Stimulated activated naive B cell treated with anti-CD40 and anti-IgM and Interleukin-4, amounts not matched to agents 10 μg/mL and 1 μg/mL and 100 μg/mL, for 72 hours (primary cell): ENCODE measurements around the gene CCDC187.

Experiments
- ATAC-seq, 2 donors: fragments of 150-1000 bp; cut with Tn5 transposase; replicated peaks; 2 replicates each; pipeline ENCODE4 v1.10.0; 2021; ENCODE audit warnings: moderate library complexity in 1 of 2
- DNase-seq: peaks from one replicate; pipeline ENCODE4 v3.0.0; 2021
- H3K27ac Mint-ChIP-seq: one replicate; pipeline ENCODE4 v1.8.0; 2022; ENCODE audit warnings: mild to moderate bottlenecking, mixed read lengths
- H3K27me3 Mint-ChIP-seq, 2 donors: one replicate each; pipeline ENCODE4 v1.8.0; 2022; ENCODE audit warnings: mixed read lengths in 2 of 2
- H3K36me3 Mint-ChIP-seq, 2 donors: one replicate each; pipeline ENCODE4 v1.8.0; 2022; ENCODE audit warnings: mixed read lengths in 2 of 2, mild to moderate bottlenecking in 1 of 2
- H3K4me1 Mint-ChIP-seq, 2 donors: one replicate each; pipeline ENCODE4 v1.8.0; 2022; ENCODE audit warnings: mixed read lengths in 2 of 2, mild to moderate bottlenecking in 1 of 2
- H3K4me3 Mint-ChIP-seq, 2 donors: one replicate each; pipeline ENCODE4 v1.8.0; 2022; ENCODE audit warnings: mild to moderate bottlenecking in 2 of 2, mixed read lengths in 2 of 2, moderate library complexity in 1 of 2
- H3K9me3 Mint-ChIP-seq, 2 donors: one replicate each; pipeline ENCODE4 v1.8.0; 2022; ENCODE audit warnings: mixed read lengths in 2 of 2, mild to moderate bottlenecking in 1 of 2

CCDC187 gene

GRCh38 chr9:136317695-136318094, 13.8 kb upstream of the CCDC187 start:
- H3K27ac Mint-ChIP-seq, result no peak overlapping the region
- peaks cover 4 to 17% of the 10 kb centered on the region in 2 donors for H3K36me3 Mint-ChIP-seq
- DNase-seq, result no peak
- peaks cover 17 to 20% of the 10 kb centered on the region in 2 donors for H3K9me3 Mint-ChIP-seq
- peaks cover 19 to 22% of the 10 kb centered on the region in 2 donors for H3K27me3 Mint-ChIP-seq
- ATAC-seq, result no peak
- H3K4me1 Mint-ChIP-seq, result peaks cover 11 to 17% of the 10 kb centered on the region in 2 donors
- H3K4me3 Mint-ChIP-seq, result no peak overlapping the region

- ATAC-seq (peak in 1 of 2 donors; percentile 29), DNase-seq (no peak)
- H3K9me3 Mint-ChIP-seq, result peaks cover 17 to 20% of the 10 kb centered on the region in 2 donors
- peaks cover 4 to 17% of the 10 kb centered on the region in 2 donors for H3K36me3 Mint-ChIP-seq
- no peak overlapping the region for H3K27ac Mint-ChIP-seq
- H3K4me3 Mint-ChIP-seq, result peak overlapping the region in 1 of 2 donors; percentile 19
- H3K27me3 Mint-ChIP-seq, result peaks cover 19 to 22% of the 10 kb centered on the region in 2 donors
- peaks cover 11 to 17% of the 10 kb centered on the region in 2 donors for H3K4me1 Mint-ChIP-seq
Observed at GRCh38 chr9:136316896-136317676, 13.2 kb upstream of the CCDC187 start.

GRCh38 chr9:136316271-136316751, 12.4 kb upstream of the CCDC187 start:
- DNase-seq, result no peak
- ATAC-seq, result no peak
- peaks cover 4 to 17% of the 10 kb centered on the region in 2 donors for H3K36me3 Mint-ChIP-seq
- H3K4me3 Mint-ChIP-seq, result no peak overlapping the region
- peaks cover 19 to 22% of the 10 kb centered on the region in 2 donors for H3K27me3 Mint-ChIP-seq
- no peak overlapping the region for H3K27ac Mint-ChIP-seq
- peaks cover 17 to 20% of the 10 kb centered on the region in 2 donors for H3K9me3 Mint-ChIP-seq
- H3K4me1 Mint-ChIP-seq, result peaks cover 11 to 17% of the 10 kb centered on the region in 2 donors

- peaks cover 17 to 20% of the 10 kb centered on the region in 2 donors for H3K9me3 Mint-ChIP-seq
- peaks cover 4 to 17% of the 10 kb centered on the region in 2 donors for H3K36me3 Mint-ChIP-seq
- no peak overlapping the region for H3K27ac Mint-ChIP-seq
- peaks cover 11 to 17% of the 10 kb centered on the region in 2 donors for H3K4me1 Mint-ChIP-seq
- no peak for ATAC-seq
- DNase-seq, result no peak
- H3K4me3 Mint-ChIP-seq, result no peak overlapping the region
- peaks cover 19 to 22% of the 10 kb centered on the region in 2 donors for H3K27me3 Mint-ChIP-seq
Observed at GRCh38 chr9:136314944-136315343, 11.1 kb upstream of the CCDC187 start.

GRCh38 chr9:136314056-136314416, 10.1 kb upstream of the CCDC187 start:
- peaks cover 4 to 17% of the 10 kb centered on the region in 2 donors for H3K36me3 Mint-ChIP-seq
- H3K27ac Mint-ChIP-seq, result no peak overlapping the region
- DNase-seq, result no peak

GRCh38 chr9:136313111-136314055, 9.5 kb upstream of the CCDC187 start:
- Mint-ChIP-seq H3K27me3 (peaks cover 19 to 22% of the 10 kb centered on the region in 2 donors), H3K27ac (no peak overlapping the region), H3K9me3 (peaks cover 17 to 20% of the 10 kb centered on the region in 2 donors), H3K4me1 (peaks cover 11 to 16% of the 10 kb centered on the region in 2 donors), H3K4me3 (no peak overlapping the region), H3K36me3 (peaks cover 4 to 17% of the 10 kb centered on the region in 2 donors)
- ATAC-seq (no peak), DNase-seq (no peak)

More at GRCh38 chr9:136314056-136314416, 10.1 kb upstream of the CCDC187 start:
- Mint-ChIP-seq H3K4me3 (no peak overlapping the region), H3K27me3 (peaks cover 19 to 22% of the 10 kb centered on the region in 2 donors), H3K4me1 (peaks cover 11 to 17% of the 10 kb centered on the region in 2 donors), H3K9me3 (peaks cover 17 to 20% of the 10 kb centered on the region in 2 donors)
- no peak for ATAC-seq

- Mint-ChIP-seq H3K36me3 (peaks cover 4 to 17% of the 10 kb centered on the region in 2 donors), H3K9me3 (peaks cover 17 to 20% of the 10 kb centered on the region in 2 donors), H3K4me3 (no peak overlapping the region), H3K27ac (no peak overlapping the region), H3K27me3 (peaks cover 13 to 16% of the 10 kb centered on the region in 2 donors), H3K4me1 (peaks cover 2 to 7% of the 10 kb centered on the region in 2 donors)
- DNase-seq (no peak), ATAC-seq (peak in 1 of 2 donors; percentile 39)
Observed at GRCh38 chr9:136312436-136312835, 8.5 kb upstream of the CCDC187 start.

- Mint-ChIP-seq H3K27me3 (peaks cover 9 to 12% of the 10 kb centered on the region in 2 donors), H3K36me3 (peaks cover 4 to 17% of the 10 kb centered on the region in 2 donors), H3K9me3 (peaks cover 17 to 20% of the 10 kb centered on the region in 2 donors), H3K4me1 (peaks cover 0 to 2% of the 10 kb centered on the region in 2 donors), H3K27ac (no peak overlapping the region), H3K4me3 (no peak overlapping the region)
- no peak for ATAC-seq
- no peak for DNase-seq
Observed at GRCh38 chr9:136312009-136312375, 8.1 kb upstream of the CCDC187 start.

GRCh38 chr9:136311051-136312008, 7.4 kb upstream of the CCDC187 start:
- Mint-ChIP-seq H3K4me1 (peaks cover 0 to 2% of the 10 kb centered on the region in 2 donors), H3K27ac (no peak overlapping the region), H3K4me3 (no peak overlapping the region), H3K9me3 (peaks cover 15 to 17% of the 10 kb centered on the region in 2 donors), H3K36me3 (peaks cover 4 to 14% of the 10 kb centered on the region in 2 donors), H3K27me3 (peaks cover 6 to 7% of the 10 kb centered on the region in 2 donors)
- DNase-seq, result no peak
- ATAC-seq, result peak; percentile 47 to 52

GRCh38 chr9:136310273-136311030, 6.6 kb upstream of the CCDC187 start:
- peaks cover 10 to 12% of the 10 kb centered on the region in 2 donors for H3K9me3 Mint-ChIP-seq
- peaks cover 0 to 4% of the 10 kb centered on the region in 2 donors for H3K27me3 Mint-ChIP-seq
- H3K4me1 Mint-ChIP-seq, result peaks cover 0 to 5% of the 10 kb centered on the region in 2 donors
- H3K36me3 Mint-ChIP-seq, result peaks cover 0 to 8% of the 10 kb centered on the region in 2 donors
- H3K4me3 Mint-ChIP-seq, result no peak overlapping the region
- DNase-seq, result no peak
- H3K27ac Mint-ChIP-seq, result no peak overlapping the region
- ATAC-seq, result peak; percentile 6 to 15

GRCh38 chr9:136309806-136310220, 5.9 kb upstream of the CCDC187 start:
- Mint-ChIP-seq H3K4me1 (peaks cover 0 to 5% of the 10 kb centered on the region in 2 donors), H3K9me3 (peaks cover 5% of the 10 kb centered on the region in 2 donors), H3K4me3 (no peak overlapping the region), H3K27ac (no peak overlapping the region), H3K36me3 (peaks cover 0 to 4% of the 10 kb centered on the region in 2 donors), H3K27me3 (peaks cover 0 to 4% of the 10 kb centered on the region in 2 donors)
- no peak for ATAC-seq
- no peak for DNase-seq

- no peak overlapping the region for H3K4me3 Mint-ChIP-seq
- H3K27me3 Mint-ChIP-seq, result peaks cover 0 to 4% of the 10 kb centered on the region in 2 donors
- no peaks in the 10 kb centered on the region for H3K36me3 Mint-ChIP-seq
- no peak overlapping the region for H3K27ac Mint-ChIP-seq
- peaks cover 0 to 5% of the 10 kb centered on the region in 2 donors for H3K4me1 Mint-ChIP-seq
- H3K9me3 Mint-ChIP-seq, result no peaks in the 10 kb centered on the region
- DNase-seq (peak; percentile 44), ATAC-seq (peak; percentile 53 to 64)
Observed at GRCh38 chr9:136309101-136309801, 5.4 kb upstream of the CCDC187 start.
